GM18511 (cell line): Measurements from ENCODE around the gene CRIP1.

Source experiments
- ATAC-seq: cut with Tn5 transposase; IDR thresholded peaks from one replicate; pipeline ENCODE4 v1.9.1; 2021; ENCODE audit warnings: mild to moderate bottlenecking, moderate library complexity; ENCODE audit not compliant: unreplicated experiment

The CRIP1 gene

GRCh38 chr14:105469456-105470349 lies 17.0 kb upstream of the CRIP1 start:
- ATAC-seq, result no peak

- ATAC-seq, result no peak
Observed at GRCh38 chr14:105470350-105471296, 16.1 kb upstream of the CRIP1 start.

GRCh38 chr14:105471297-105471821 lies 15.3 kb upstream of the CRIP1 start:
- no peak for ATAC-seq

GRCh38 chr14:105471823-105472485 lies 14.7 kb upstream of the CRIP1 start:
- ATAC-seq, result no peak

- no peak for ATAC-seq
Observed at GRCh38 chr14:105472486-105472991, 14.1 kb upstream of the CRIP1 start.

GRCh38 chr14:105473033-105473676 lies 13.5 kb upstream of the CRIP1 start:
- no peak for ATAC-seq

- no peak for ATAC-seq
Observed at GRCh38 chr14:105473677-105474482, 12.8 kb upstream of the CRIP1 start.

- ATAC-seq, result no peak
Observed at GRCh38 chr14:105474483-105475268, 12.0 kb upstream of the CRIP1 start, which contains the start of gene CRIP2. Gene CRIP2, plus strand, starts transcription at chr14:105474821. Its CDS starts 42 bp downstream, at chr14:105474863.

GRCh38 chr14:105475269-105476096 lies 11.2 kb upstream of the CRIP1 start:
- no peak for ATAC-seq

GRCh38 chr14:105476097-105476830 lies 10.4 kb upstream of the CRIP1 start:
- ATAC-seq, result no peak

GRCh38 chr14:105476831-105477659 lies 9.6 kb upstream of the CRIP1 start:
- ATAC-seq, result no peak

GRCh38 chr14:105477660-105478397 lies 8.9 kb upstream of the CRIP1 start:
- ATAC-seq, result no peak

- no peak for ATAC-seq
Observed at GRCh38 chr14:105478398-105479251, 8.1 kb upstream of the CRIP1 start.

GRCh38 chr14:105479431-105480158 lies 7.1 kb upstream of the CRIP1 start:
- no peak for ATAC-seq
